ENCODE results near the gene LPIN2. TPM values are rescaled to one million over a fixed set of nuclear protein-coding genes. Genes with fewer than 3 reads are reported as not detected.
"Not testable (repeated sequence)": the region's sequence is repeated elsewhere in the genome, so short reads cannot be mapped to it uniquely, and the experiment has no call there.

The LPIN2 gene
- total and polyA plus RNA-seq, 7 donors = 1.5 to 5.2 (median 4.4) TPM

GRCh38 chr18:3052411-3052758, 39.4 kb upstream of the LPIN2 start:
- intact Hi-C loops (cut with DNase I) = no loop called here
- Histone ChIP-seq H3K36me3 (ENCODE audit: insufficient read depth in 1 of 2, low read depth in 1 of 2) (no peaks in the 10 kb centered on the region), H3K4me3 (no peak overlapping the region), H3K4me1 (no peaks in the 10 kb centered on the region), H3K9me3 (no peaks in the 10 kb centered on the region), H3K27me3 (ENCODE audit: insufficient read depth in 3 of 3, low read length in 2 of 3) (no peaks in the 10 kb centered on the region), H3K27ac (no peak overlapping the region)
- 49 to 79% (median 72%) methylated on average over 2 of the region's 2 CpGs for WGBS, 3 donors
- TF ChIP-seq, protein P1, sequence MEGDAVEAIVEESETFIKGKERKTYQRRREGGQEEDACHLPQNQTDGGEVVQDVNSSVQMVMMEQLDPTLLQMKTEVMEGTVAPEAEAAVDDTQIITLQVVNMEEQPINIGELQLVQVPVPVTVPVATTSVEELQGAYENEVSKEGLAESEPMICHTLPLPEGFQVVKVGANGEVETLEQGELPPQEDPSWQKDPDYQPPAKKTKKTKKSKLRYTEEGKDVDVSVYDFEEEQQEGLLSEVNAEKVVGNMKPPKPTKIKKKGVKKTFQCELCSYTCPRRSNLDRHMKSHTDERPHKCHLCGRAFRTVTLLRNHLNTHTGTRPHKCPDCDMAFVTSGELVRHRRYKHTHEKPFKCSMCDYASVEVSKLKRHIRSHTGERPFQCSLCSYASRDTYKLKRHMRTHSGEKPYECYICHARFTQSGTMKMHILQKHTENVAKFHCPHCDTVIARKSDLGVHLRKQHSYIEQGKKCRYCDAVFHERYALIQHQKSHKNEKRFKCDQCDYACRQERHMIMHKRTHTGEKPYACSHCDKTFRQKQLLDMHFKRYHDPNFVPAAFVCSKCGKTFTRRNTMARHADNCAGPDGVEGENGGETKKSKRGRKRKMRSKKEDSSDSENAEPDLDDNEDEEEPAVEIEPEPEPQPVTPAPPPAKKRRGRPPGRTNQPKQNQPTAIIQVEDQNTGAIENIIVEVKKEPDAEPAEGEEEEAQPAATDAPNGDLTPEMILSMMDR (IDR thresholded peaks at IDR 0.05) = no peak
- DNase-seq = no peak
- no peak for ATAC-seq

- Histone ChIP-seq H3K27ac (no peak overlapping the region), H3K4me1 (no peaks in the 10 kb centered on the region), H3K4me3 (no peak overlapping the region), H3K27me3 (ENCODE audit: insufficient read depth in 3 of 3, low read length in 2 of 3) (no peaks in the 10 kb centered on the region), H3K36me3 (ENCODE audit: insufficient read depth in 1 of 2, low read depth in 1 of 2) (no peaks in the 10 kb centered on the region), H3K9me3 (no peaks in the 10 kb centered on the region)
- WGBS, 3 donors = 83 to 91% (median 85%) methylated on average over 8 of the region's 8 CpGs
- intact Hi-C loops (cut with DNase I) = no loop called here
- no peak for ATAC-seq
- TF ChIP-seq, protein P1 (IDR thresholded peaks at IDR 0.05) = no peak
- DNase-seq = no peak
These were observed 38.9 kb upstream of the LPIN2 start for GRCh38 chr18:3051718-3052410.

GRCh38 chr18:3049897-3050454, 37.0 kb upstream of the LPIN2 start:
- H3K4me3 ChIP-seq; H3K4me1 ChIP-seq; intact Hi-C loops (cut with DNase I); H3K36me3 ChIP-seq (ENCODE audit: insufficient read depth in 1 of 2, low read depth in 1 of 2); H3K27ac ChIP-seq; DNase-seq; ATAC-seq; H3K27me3 ChIP-seq (ENCODE audit: insufficient read depth in 3 of 3, low read length in 2 of 3); H3K9me3 ChIP-seq: not testable (repeated sequence)
- WGBS, 3 donors = 75 to 92% (median 83%) methylated on average over 1 to 4 of the region's 8 CpGs

DNA sequence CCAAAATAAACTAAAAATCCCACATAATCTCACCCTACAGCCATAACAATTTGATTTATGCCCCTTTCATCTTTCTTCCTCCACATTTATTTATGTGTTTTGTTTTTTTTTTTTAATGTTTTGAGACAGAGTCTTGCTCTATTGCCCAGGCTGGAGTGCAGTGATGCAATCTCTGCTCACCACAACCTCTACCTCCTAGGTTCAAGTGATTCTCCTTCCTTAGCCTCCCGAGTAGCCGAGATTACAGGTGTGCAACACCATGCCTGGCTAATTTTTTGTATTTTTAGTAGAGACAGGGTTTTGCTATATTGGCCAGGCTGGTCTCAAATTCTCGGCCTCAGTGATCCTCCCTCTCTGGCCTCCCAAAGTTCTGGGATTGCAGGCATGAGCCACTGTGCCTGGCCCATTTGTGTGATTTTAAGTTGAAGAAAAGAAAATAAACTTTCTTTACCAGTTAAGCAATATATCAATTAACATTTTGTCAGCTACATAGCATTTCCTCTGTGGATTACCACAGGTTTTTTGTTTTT, 35.9 kb upstream of the LPIN2 start:
- Histone ChIP-seq H3K9me3 (no peaks in the 10 kb centered on the region), H3K27ac (no peak overlapping the region), H3K4me1 (no peaks in the 10 kb centered on the region), H3K36me3 (ENCODE audit: insufficient read depth in 1 of 2, low read depth in 1 of 2) (no peaks in the 10 kb centered on the region), H3K27me3 (ENCODE audit: insufficient read depth in 3 of 3, low read length in 2 of 3) (no peaks in the 10 kb centered on the region), H3K4me3 (no peak overlapping the region)
- DNase-seq = no peak
- no peak for ATAC-seq
- WGBS, 3 donors = 89 to 96% (median 90%) methylated on average over 3 of the region's 3 CpGs
- intact Hi-C loops (cut with DNase I) = no loop called here
- TF ChIP-seq, protein P1 (IDR thresholded peaks at IDR 0.05) = no peak

- Histone ChIP-seq H3K4me1 (no peaks in the 10 kb centered on the region), H3K9me3 (no peaks in the 10 kb centered on the region), H3K4me3 (no peak overlapping the region), H3K27me3 (ENCODE audit: insufficient read depth in 3 of 3, low read length in 2 of 3) (no peaks in the 10 kb centered on the region), H3K27ac (no peak overlapping the region), H3K36me3 (ENCODE audit: insufficient read depth in 1 of 2, low read depth in 1 of 2) (no peaks in the 10 kb centered on the region)
- ATAC-seq = no peak
- intact Hi-C loops (cut with DNase I) = no loop called here
- 34 to 39% (median 39%) methylated on average over 6 of the region's 6 CpGs for WGBS, 3 donors
- TF ChIP-seq, protein P1 (IDR thresholded peaks at IDR 0.05) = no peak
- no peak for DNase-seq
These were observed 35.2 kb upstream of the LPIN2 start for GRCh38 chr18:3048121-3048520.
